ENCODE measurements around the gene LSM3.

The LSM3 gene

GRCh38 chr3:14138878-14139655 is 39.5 kb upstream of the LSM3 start:
- Histone ChIP-seq H3K27me3 (ENCODE audit: insufficient read depth, poor library complexity, severe bottlenecking) (no peaks in the 10 kb centered on the region), H3K4me3 (ENCODE audit: severe bottlenecking) (no peak overlapping the region), H3K36me3 (ENCODE audit: low read depth) (peaks cover 61% of the 10 kb centered on the region), H3K4me1 (ENCODE audit: insufficient read depth, poor library complexity, severe bottlenecking) (peaks cover 34% of the 10 kb centered on the region), H3K27ac (ENCODE audit: poor library complexity, severe bottlenecking) (no peak overlapping the region), H3K9me3 (ENCODE audit: severe bottlenecking) (no peaks in the 10 kb centered on the region)
- ATAC-seq (ENCODE audit: low read depth) (no peak), DNase-seq (ENCODE audit: low spot score) (peak; percentile 49)
- TF ChIP-seq, protein P1, sequence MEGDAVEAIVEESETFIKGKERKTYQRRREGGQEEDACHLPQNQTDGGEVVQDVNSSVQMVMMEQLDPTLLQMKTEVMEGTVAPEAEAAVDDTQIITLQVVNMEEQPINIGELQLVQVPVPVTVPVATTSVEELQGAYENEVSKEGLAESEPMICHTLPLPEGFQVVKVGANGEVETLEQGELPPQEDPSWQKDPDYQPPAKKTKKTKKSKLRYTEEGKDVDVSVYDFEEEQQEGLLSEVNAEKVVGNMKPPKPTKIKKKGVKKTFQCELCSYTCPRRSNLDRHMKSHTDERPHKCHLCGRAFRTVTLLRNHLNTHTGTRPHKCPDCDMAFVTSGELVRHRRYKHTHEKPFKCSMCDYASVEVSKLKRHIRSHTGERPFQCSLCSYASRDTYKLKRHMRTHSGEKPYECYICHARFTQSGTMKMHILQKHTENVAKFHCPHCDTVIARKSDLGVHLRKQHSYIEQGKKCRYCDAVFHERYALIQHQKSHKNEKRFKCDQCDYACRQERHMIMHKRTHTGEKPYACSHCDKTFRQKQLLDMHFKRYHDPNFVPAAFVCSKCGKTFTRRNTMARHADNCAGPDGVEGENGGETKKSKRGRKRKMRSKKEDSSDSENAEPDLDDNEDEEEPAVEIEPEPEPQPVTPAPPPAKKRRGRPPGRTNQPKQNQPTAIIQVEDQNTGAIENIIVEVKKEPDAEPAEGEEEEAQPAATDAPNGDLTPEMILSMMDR (IDR thresholded peaks at IDR 0.05; ENCODE audit: poor library complexity, severe bottlenecking): no peak

DNA sequence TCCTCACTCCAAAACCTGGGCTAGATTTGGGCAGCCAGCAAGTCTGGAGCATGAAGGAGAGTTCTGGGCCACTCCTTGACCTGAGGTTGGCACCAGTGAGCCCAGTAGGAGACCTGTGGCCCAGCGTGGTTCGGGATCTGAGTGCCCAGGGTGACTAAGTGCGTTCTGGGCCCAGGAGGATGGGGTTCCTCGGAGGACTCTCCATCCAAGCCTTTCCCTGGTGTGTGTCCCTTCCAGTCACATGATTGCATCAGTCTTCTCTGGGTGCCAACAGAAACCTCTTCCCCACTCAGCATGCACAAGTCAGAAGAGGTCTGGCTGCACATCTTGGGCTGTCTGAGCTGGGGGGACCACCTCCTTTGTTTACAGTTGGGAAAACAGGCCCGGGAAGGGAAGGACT is 38.8 kb upstream of the LSM3 start:
- H3K27ac ChIP-seq (ENCODE audit: poor library complexity, severe bottlenecking): no peak overlapping the region
- TF ChIP-seq, protein P1 (IDR thresholded peaks at IDR 0.05; ENCODE audit: poor library complexity, severe bottlenecking): no peak
- peaks cover 39% of the 10 kb centered on the region for H3K4me1 ChIP-seq (ENCODE audit: insufficient read depth, poor library complexity, severe bottlenecking)
- ATAC-seq (ENCODE audit: low read depth) (no peak), DNase-seq (ENCODE audit: low spot score) (peak; percentile 40)
- H3K4me3 ChIP-seq (ENCODE audit: severe bottlenecking): no peak overlapping the region
- H3K36me3 ChIP-seq (ENCODE audit: low read depth): peaks cover 53% of the 10 kb centered on the region
- H3K27me3 ChIP-seq (ENCODE audit: insufficient read depth, poor library complexity, severe bottlenecking): no peaks in the 10 kb centered on the region
- no peaks in the 10 kb centered on the region for H3K9me3 ChIP-seq (ENCODE audit: severe bottlenecking)

GRCh38 chr3:14140668-14141067 is 37.9 kb upstream of the LSM3 start:
- H3K4me1 ChIP-seq (ENCODE audit: insufficient read depth, poor library complexity, severe bottlenecking): peaks cover 45% of the 10 kb centered on the region
- H3K27me3 ChIP-seq (ENCODE audit: insufficient read depth, poor library complexity, severe bottlenecking): no peaks in the 10 kb centered on the region
- H3K9me3 ChIP-seq (ENCODE audit: severe bottlenecking): no peaks in the 10 kb centered on the region
- H3K36me3 ChIP-seq (ENCODE audit: low read depth): peaks cover 51% of the 10 kb centered on the region
- no peak overlapping the region for H3K27ac ChIP-seq (ENCODE audit: poor library complexity, severe bottlenecking)
- TF ChIP-seq, protein P1 (IDR thresholded peaks at IDR 0.05; ENCODE audit: poor library complexity, severe bottlenecking): no peak
- DNase-seq (ENCODE audit: low spot score) (no peak), ATAC-seq (ENCODE audit: low read depth) (no peak)
- no peak overlapping the region for H3K4me3 ChIP-seq (ENCODE audit: severe bottlenecking)

GRCh38 chr3:14141144-14141543 is 37.5 kb upstream of the LSM3 start:
- no peaks in the 10 kb centered on the region for H3K27me3 ChIP-seq (ENCODE audit: insufficient read depth, poor library complexity, severe bottlenecking)
- peaks cover 51% of the 10 kb centered on the region for H3K36me3 ChIP-seq (ENCODE audit: low read depth)
- H3K27ac ChIP-seq (ENCODE audit: poor library complexity, severe bottlenecking): no peak overlapping the region
- no peak overlapping the region for H3K4me3 ChIP-seq (ENCODE audit: severe bottlenecking)
- TF ChIP-seq, protein P1 (IDR thresholded peaks at IDR 0.05; ENCODE audit: poor library complexity, severe bottlenecking): no peak
- H3K4me1 ChIP-seq (ENCODE audit: insufficient read depth, poor library complexity, severe bottlenecking): peaks cover 44% of the 10 kb centered on the region
- no peak for ATAC-seq (ENCODE audit: low read depth)
- no peaks in the 10 kb centered on the region for H3K9me3 ChIP-seq (ENCODE audit: severe bottlenecking)
- DNase-seq (ENCODE audit: low spot score): no peak

Measured in RWPE2 (cell line).